22Rv1 (cell line): ENCODE data around the gene RPAP2.

Experiments used
- ZFX ChIP-seq: fragments of 450-650 bp; IDR thresholded peaks from 2 replicates; pipeline ENCODE4 v1.6.1; 2017; ENCODE audit warnings: antibody characterized with exemption, borderline replicate concordance
- TF ChIP-seq, protein P1 (sequence below): fragments of 450-650 bp; IDR thresholded peaks from 2 replicates; pipeline ENCODE4 v1.5.1; 2017; ENCODE audit warnings: mild to moderate bottlenecking

DNA sequence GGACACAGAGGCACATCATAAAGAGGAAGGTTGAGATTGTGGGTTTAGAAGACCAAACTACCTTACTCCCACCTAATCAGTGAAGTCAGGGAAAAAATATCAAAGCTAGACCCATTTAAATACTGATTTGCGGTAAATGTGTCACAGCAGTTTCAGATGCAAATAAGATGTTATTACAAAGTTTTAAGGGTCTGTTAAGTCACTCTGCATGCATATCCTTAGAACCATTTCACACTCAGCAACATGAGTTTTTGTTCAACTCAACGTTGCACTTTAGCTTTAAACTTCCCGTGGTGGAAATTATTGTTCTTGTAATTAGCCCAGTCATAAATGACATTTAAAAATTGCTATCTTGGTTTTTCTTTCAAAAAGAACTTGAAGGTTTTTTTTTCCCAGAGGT, 34.8 kb downstream of the RPAP2 start:
- TF ChIP-seq, protein P1, sequence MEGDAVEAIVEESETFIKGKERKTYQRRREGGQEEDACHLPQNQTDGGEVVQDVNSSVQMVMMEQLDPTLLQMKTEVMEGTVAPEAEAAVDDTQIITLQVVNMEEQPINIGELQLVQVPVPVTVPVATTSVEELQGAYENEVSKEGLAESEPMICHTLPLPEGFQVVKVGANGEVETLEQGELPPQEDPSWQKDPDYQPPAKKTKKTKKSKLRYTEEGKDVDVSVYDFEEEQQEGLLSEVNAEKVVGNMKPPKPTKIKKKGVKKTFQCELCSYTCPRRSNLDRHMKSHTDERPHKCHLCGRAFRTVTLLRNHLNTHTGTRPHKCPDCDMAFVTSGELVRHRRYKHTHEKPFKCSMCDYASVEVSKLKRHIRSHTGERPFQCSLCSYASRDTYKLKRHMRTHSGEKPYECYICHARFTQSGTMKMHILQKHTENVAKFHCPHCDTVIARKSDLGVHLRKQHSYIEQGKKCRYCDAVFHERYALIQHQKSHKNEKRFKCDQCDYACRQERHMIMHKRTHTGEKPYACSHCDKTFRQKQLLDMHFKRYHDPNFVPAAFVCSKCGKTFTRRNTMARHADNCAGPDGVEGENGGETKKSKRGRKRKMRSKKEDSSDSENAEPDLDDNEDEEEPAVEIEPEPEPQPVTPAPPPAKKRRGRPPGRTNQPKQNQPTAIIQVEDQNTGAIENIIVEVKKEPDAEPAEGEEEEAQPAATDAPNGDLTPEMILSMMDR: no peak
- no peak for TF ChIP-seq ZFX
